Loucy (cell line): Measurements from ENCODE around the gene CRELD2.

Source experiments
- CTCF ChIP-seq: fragments of 200-600 bp; sonication (generic); conservative IDR thresholded peaks from 2 replicates; pipeline ENCODE4 v1.5.1; 2014; ENCODE audit warnings: mild to moderate bottlenecking, antibody characterized with exemption, low read length
- EZH2phosphoT487 ChIP-seq: fragments of 200-600 bp; IDR thresholded peaks from 2 replicates; pipeline ENCODE4 v1.6.1; 2018; ENCODE audit warnings: antibody characterized with exemption, mild to moderate bottlenecking, moderate library complexity, borderline replicate concordance

DNA sequence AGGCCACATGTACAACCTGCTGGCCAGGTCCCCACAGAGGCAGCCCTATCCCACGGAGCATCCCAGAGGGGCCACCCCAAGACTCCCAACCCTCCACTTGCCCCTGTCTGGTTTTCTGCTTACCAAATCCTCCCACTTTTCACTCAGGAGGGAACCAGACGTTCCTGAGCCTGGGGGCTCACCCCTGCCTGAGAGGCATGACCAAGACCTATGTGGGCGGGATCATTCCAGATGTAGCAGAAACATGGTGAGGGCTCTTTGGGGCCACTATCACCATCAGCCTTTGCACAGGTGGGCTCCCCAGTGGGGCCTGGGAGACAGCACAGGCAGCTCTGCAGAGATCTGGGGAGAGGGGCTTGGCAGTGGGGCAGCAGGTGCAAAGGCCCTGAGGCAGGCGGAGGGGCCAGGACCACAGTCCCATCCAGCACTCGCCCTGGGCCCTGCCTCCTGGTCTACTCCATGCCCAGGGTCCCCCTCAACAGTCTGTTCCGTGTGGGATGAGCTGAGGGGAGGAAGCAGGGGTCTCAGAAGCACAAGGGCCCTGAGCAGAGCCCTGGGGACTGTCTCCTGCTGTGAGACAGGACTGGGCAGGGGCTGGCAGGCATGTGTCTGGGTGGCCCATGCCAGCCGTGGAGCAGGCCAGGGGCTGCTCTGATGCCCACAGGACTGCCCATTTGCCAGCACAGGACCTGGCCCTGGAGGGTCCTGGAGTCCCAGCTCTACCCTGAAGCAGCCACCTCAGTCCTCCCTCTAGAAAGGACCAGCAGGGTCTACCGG lies 51.5 kb downstream of the CRELD2 start:
- TF ChIP-seq CTCF: no peak
- no peak for TF ChIP-seq EZH2phosphoT487
